Measurements from ENCODE around the gene PCOLCE2. TPM values are rescaled to one million over a fixed set of nuclear protein-coding genes. Genes with fewer than 3 reads are reported as not detected.
"Not testable (repeated sequence)": the region's sequence is repeated elsewhere in the genome, so short reads cannot be mapped to it uniquely, and the experiment has no call there.

PCOLCE2 gene
- total RNA-seq, 1 donor from 2014 or later: 32.5 TPM

GRCh38 chr3:142884531-142884930 is 4.4 kb downstream of the PCOLCE2 start:
- H4K20me1 ChIP-seq (ENCODE audit: low read depth): no peaks in the 10 kb centered on the region
- Mint-ChIP-seq H3K36me3 (no peaks in the 10 kb centered on the region), H3K27me3 (ENCODE audit: insufficient read depth, low read depth) (peaks cover 9% of the 10 kb centered on the region), H3K27ac (no peak overlapping the region), H3K4me3 (no peak overlapping the region), H3K4me1 (peaks cover 7% of the 10 kb centered on the region), H3K9me3 (no peaks in the 10 kb centered on the region)
- H3F3A ChIP-seq (ENCODE audit: low read depth): peaks cover 7% of the 10 kb centered on the region
- H3K27me3 ChIP-seq: peaks cover 5% of the 10 kb centered on the region
- TF ChIP-seq EZH2phosphoT487 (IDR thresholded peaks at IDR 0.05) (no peak), CTCF (IDR thresholded peaks at IDR 0.05) (no peak), EZH2 (IDR thresholded peaks at IDR 0.05) (no peak)
- H2AFZ ChIP-seq (replicated peaks): no peak overlapping the region
- H3K9me3 ChIP-seq (ENCODE audit: low read depth): no peaks in the 10 kb centered on the region
- H3K4me1 ChIP-seq: peaks cover 4% of the 10 kb centered on the region
- no peak overlapping the region for H3K4me2 ChIP-seq
- no peaks in the 10 kb centered on the region for H3K79me2 ChIP-seq (ENCODE audit: low read depth)
- H3K36me3 ChIP-seq: no peaks in the 10 kb centered on the region
- no peak overlapping the region for H3K27ac ChIP-seq
- H3K9ac ChIP-seq: no peak overlapping the region
- DNase-seq (ENCODE audit: low spot score): no peak
- H3K4me3 ChIP-seq: no peak overlapping the region

GRCh38 chr3:142883534-142883933 is 5.3 kb downstream of the PCOLCE2 start:
- not testable (repeated sequence) for H3K4me1 Mint-ChIP-seq; H2AFZ ChIP-seq (replicated peaks); H3K36me3 Mint-ChIP-seq; H3K9me3 ChIP-seq (ENCODE audit: low read depth); H3K79me2 ChIP-seq (ENCODE audit: low read depth); H3K27me3 ChIP-seq; H3K9me3 Mint-ChIP-seq; H3K4me1 ChIP-seq; H3K27ac Mint-ChIP-seq; H3K36me3 ChIP-seq; H3K4me2 ChIP-seq; H3K4me3 ChIP-seq; H4K20me1 ChIP-seq (ENCODE audit: low read depth); H3F3A ChIP-seq (ENCODE audit: low read depth); DNase-seq (ENCODE audit: low spot score); H3K27ac ChIP-seq; H3K27me3 Mint-ChIP-seq (ENCODE audit: insufficient read depth, low read depth); H3K9ac ChIP-seq; H3K4me3 Mint-ChIP-seq

GRCh38 chr3:142881445-142882224 is 7.2 kb downstream of the PCOLCE2 start:
- no peak overlapping the region for H3K4me3 ChIP-seq
- Mint-ChIP-seq H3K4me3 (no peak overlapping the region), H3K36me3 (no peaks in the 10 kb centered on the region), H3K27ac (no peak overlapping the region), H3K4me1 (no peaks in the 10 kb centered on the region), H3K9me3 (no peaks in the 10 kb centered on the region), H3K27me3 (ENCODE audit: insufficient read depth, low read depth) (no peaks in the 10 kb centered on the region)
- no peak overlapping the region for H2AFZ ChIP-seq (replicated peaks)
- no peaks in the 10 kb centered on the region for H3K9me3 ChIP-seq (ENCODE audit: low read depth)
- H3K79me2 ChIP-seq (ENCODE audit: low read depth): no peaks in the 10 kb centered on the region
- H3K36me3 ChIP-seq: no peaks in the 10 kb centered on the region
- H4K20me1 ChIP-seq (ENCODE audit: low read depth): no peaks in the 10 kb centered on the region
- H3K27ac ChIP-seq: no peak overlapping the region
- no peaks in the 10 kb centered on the region for H3K4me1 ChIP-seq
- TF ChIP-seq CTCF (IDR thresholded peaks at IDR 0.05): no peak
- no peak overlapping the region for H3K9ac ChIP-seq
- no peaks in the 10 kb centered on the region for H3K27me3 ChIP-seq
- no peak for DNase-seq (ENCODE audit: low spot score)
- H3F3A ChIP-seq (ENCODE audit: low read depth): no peaks in the 10 kb centered on the region
- H3K4me2 ChIP-seq: no peak overlapping the region

GRCh38 chr3:142878649-142879300 is 10.1 kb downstream of the PCOLCE2 start:
- Histone ChIP-seq H3K4me1 (no peaks in the 10 kb centered on the region), H3K4me3 (no peak overlapping the region), H3K36me3 (no peaks in the 10 kb centered on the region), H3F3A (ENCODE audit: low read depth) (no peaks in the 10 kb centered on the region), H4K20me1 (ENCODE audit: low read depth) (no peaks in the 10 kb centered on the region), H3K27me3 (no peaks in the 10 kb centered on the region), H3K4me2 (no peak overlapping the region), H3K79me2 (ENCODE audit: low read depth) (no peaks in the 10 kb centered on the region), H2AFZ (replicated peaks) (no peak overlapping the region), H3K9me3 (ENCODE audit: low read depth) (no peaks in the 10 kb centered on the region), H3K27ac (no peak overlapping the region), H3K9ac (no peak overlapping the region)
- H3K27me3 Mint-ChIP-seq (ENCODE audit: insufficient read depth, low read depth): no peaks in the 10 kb centered on the region
- no peaks in the 10 kb centered on the region for H3K36me3 Mint-ChIP-seq
- DNase-seq (ENCODE audit: low spot score): no peak
- TF ChIP-seq EZH2 (IDR thresholded peaks at IDR 0.05) (no peak), CTCF (IDR thresholded peaks at IDR 0.05) (no peak), EZH2phosphoT487 (IDR thresholded peaks at IDR 0.05) (no peak)
- H3K4me1 Mint-ChIP-seq: no peaks in the 10 kb centered on the region
- H3K4me3 Mint-ChIP-seq: no peak overlapping the region
- H3K27ac Mint-ChIP-seq: no peak overlapping the region
- no peaks in the 10 kb centered on the region for H3K9me3 Mint-ChIP-seq
